NCI-H1048 (cell line): Measurements from ENCODE around the gene LEAP2.

Source experiments
- DNase-seq: peaks from one replicate; lab custom pipeline; 2025; lab: John Stamatoyannopoulos, UW

Gene LEAP2

GRCh38 chr5:132877938-132878337 lies 4.5 kb downstream of the LEAP2 start:
- no peak for DNase-seq

GRCh38 chr5:132883261-132883834 lies 9.9 kb downstream of the LEAP2 start:
- DNase-seq: no peak

GRCh38 chr5:132884548-132884947 lies 11.1 kb downstream of the LEAP2 start:
- no peak for DNase-seq

- DNase-seq: no peak
Observed at GRCh38 chr5:132886064-132886823, 12.8 kb downstream of the LEAP2 start.

GRCh38 chr5:132887283-132887682 lies 13.8 kb downstream of the LEAP2 start:
- DNase-seq: no peak

- DNase-seq: no peak
Observed at GRCh38 chr5:132889501-132889900, 16.0 kb downstream of the LEAP2 start.

- no peak for DNase-seq
Observed at GRCh38 chr5:132890817-132891216, 17.3 kb downstream of the LEAP2 start.

- DNase-seq: no peak
Observed at GRCh38 chr5:132895719-132896305, 22.3 kb downstream of the LEAP2 start.

GRCh38 chr5:132896685-132897084 lies 23.2 kb downstream of the LEAP2 start:
- DNase-seq: no peak

GRCh38 chr5:132898094-132898493 lies 24.6 kb downstream of the LEAP2 start:
- no peak for DNase-seq

- no peak for DNase-seq
Observed at GRCh38 chr5:132901036-132901435, 27.6 kb downstream of the LEAP2 start.

GRCh38 chr5:132901730-132902129 lies 28.3 kb downstream of the LEAP2 start:
- DNase-seq: no peak

GRCh38 chr5:132905938-132906337 lies 32.5 kb downstream of the LEAP2 start:
- no peak for DNase-seq

- no peak for DNase-seq
Observed at GRCh38 chr5:132907161-132907560, 33.7 kb downstream of the LEAP2 start.

GRCh38 chr5:132909702-132910101 lies 36.2 kb downstream of the LEAP2 start:
- DNase-seq: no peak

- DNase-seq: no peak
Observed at GRCh38 chr5:132915681-132916080, 42.2 kb downstream of the LEAP2 start.

GRCh38 chr5:132916086-132916485 lies 42.6 kb downstream of the LEAP2 start:
- DNase-seq: no peak
